DMS79 treated with DMSO at 0.1 percent for 48 hours (cell line): ENCODE measurements around the gene BTG2.
"Not testable (repeated sequence)": the region's sequence is repeated elsewhere in the genome, so short reads cannot be mapped to it uniquely, and the experiment has no call there.

Experiments
- DNase-seq: peaks from one replicate; lab custom pipeline; 2025; lab: John Stamatoyannopoulos, UW

The BTG2 gene

DNA sequence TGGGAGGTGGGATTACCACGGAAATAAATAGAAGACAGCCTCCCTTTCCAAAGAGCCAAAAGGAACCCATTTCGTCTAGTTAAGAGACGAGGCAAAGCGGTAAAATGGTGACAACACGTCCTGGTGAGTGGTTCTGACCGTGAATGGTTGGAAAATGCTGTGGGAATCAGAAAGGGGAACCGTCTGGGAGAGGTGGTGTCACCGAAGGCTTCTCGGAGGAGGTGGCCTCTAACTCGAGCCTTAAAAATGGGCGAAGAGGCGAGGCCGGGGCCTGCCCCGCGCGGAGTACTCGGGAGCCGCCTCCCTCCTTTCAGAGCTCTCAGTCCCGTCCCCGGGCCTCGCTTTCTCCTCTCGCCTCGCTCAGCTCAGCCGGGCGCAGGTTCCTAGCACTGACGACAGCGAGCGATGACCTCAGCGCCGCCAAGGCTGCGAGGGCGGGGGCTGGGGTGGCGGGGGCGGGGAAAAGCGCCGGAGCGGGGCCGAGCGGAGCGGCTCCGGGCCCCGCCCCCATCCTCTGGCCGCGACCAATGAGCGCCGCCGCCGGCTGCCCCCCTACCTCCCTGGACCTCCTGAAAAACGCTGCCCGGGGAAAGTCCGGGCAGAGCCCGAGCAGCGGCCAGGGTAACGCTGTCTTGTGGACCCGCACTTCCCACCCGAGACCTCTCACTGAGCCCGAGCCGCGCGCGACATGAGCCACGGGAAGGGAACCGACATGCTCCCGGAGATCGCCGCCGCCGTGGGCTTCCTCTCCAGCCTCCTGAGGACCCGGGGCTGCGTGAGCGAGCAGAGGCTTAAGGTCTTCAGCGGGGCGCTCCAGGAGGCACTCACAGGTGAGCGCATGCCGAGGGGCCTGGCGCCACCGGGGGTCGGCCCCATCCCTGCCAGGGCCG, at the start of gene BTG2:
BTG2 (plus strand) TSS at position 601 of the 890 bp plus-strand sequence; CDS start at position 689, 88 bp downstream.
- peak; percentile 86 for DNase-seq

- not testable (repeated sequence) for DNase-seq
These were observed 48.7 kb upstream of the BTG2 start for GRCh38 chr1:203256636-203257035.

DNA sequence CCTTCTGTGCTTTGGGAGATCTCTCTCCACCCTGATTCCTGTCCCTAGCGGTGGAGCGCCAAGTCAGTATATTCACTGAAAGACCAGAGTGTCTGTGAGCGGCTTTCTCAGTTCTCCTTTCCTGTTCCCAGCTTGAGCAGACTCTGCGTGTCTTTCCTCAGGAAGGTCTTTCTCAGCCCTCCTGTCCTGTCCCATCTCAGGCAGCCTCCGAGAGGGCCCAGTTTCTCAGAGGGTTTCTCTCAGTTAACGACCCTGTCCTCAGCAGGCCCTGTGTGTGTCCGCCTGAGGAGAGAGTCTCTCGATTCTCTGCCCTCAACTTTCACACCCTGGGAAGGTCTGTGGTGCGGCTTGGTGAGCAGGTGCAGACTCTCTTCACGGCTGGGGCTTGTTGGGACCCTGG, 41.8 kb upstream of the BTG2 start:
- DNase-seq = no peak

DNA sequence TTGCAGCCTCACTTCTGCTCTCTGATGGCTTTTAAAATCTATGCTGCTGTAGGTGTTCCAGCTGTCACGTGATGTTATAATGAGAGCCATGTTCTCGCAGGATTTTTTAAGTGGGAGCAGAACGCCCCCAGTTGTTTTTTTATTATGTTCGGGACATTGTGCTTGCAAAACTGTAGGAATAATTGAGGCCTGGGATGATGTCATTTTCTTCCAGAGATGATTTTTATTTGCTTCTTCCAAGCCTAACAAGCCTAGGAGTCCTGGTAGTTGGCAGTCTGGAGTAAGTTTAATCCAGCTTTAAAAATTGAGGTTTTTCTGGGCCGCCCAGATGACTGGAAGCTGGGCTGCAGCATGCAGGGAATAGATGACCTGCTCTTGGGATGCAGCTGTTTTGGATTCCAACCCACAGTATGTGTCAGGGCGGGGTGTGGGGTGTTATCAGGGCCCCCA, 41.2 kb upstream of the BTG2 start:
- no peak for DNase-seq

DNA sequence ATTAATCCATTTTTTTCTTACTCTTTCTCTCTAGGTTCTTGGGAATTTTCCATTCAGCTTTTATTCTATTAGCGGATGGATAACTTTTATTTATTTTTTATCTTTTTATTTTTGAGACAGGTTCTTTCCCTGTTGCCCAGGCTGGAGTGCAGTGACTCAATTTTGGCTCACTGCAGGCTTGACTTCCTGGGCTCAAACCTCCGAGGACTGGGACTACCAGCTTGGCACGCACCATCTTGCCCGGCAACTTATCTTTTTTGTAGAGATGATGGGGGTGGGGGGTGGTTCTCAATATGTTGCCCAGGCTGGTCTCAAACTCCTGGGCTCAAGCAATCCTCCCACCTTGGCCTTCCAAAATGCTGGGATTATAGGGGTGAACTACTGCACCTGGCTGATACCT, 39.8 kb upstream of the BTG2 start:
- DNase-seq = no peak

- DNase-seq = not testable (repeated sequence)
These were observed 39.2 kb upstream of the BTG2 start for GRCh38 chr1:203266140-203266539.

- DNase-seq = peak; percentile 76
These were observed 37.9 kb upstream of the BTG2 start for GRCh38 chr1:203267347-203267846.

GRCh38 chr1:203267912-203268311, 37.4 kb upstream of the BTG2 start:
- no peak for DNase-seq

GRCh38 chr1:203268901-203269653, 36.2 kb upstream of the BTG2 start:
- DNase-seq = peak; percentile 84

- no peak for DNase-seq
These were observed 35.7 kb upstream of the BTG2 start for GRCh38 chr1:203269654-203270020.

- no peak for DNase-seq
These were observed 34.9 kb upstream of the BTG2 start for GRCh38 chr1:203270448-203270847.

DNA sequence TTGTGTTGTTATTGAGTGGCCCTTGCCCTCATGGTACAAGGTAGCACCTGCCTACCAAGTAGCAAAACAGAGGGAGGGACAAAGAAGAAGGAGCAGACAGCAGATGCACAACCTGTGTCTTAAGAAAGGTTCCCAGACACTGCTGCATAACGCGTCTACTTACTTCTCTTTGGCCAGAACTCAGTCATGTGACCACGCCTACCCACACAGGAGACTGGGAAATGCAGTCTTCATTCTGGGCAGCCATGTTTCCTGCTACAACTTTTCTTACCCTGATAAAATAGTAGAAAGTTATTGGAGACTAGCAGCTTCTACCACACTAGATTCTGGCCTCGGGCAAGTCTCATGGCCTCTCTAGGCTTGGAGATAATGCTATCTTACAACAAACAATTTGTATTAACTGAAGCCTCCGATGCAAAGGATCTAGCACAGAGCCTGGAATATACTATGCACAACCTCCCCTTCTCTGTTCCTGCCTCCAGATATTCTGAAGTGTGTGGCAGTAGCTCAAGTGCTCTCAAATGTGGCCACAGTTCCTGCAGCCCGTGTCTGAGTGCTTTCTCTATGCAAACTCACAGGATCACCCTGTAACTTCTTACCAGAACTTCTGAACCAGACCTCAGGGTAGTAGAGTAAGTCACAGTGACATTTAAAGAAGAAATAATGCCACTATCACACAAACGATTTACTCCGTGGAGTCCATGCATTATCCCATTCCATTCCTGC, 34.1 kb upstream of the BTG2 start:
- DNase-seq = peak; percentile 86

- DNase-seq = peak; percentile 30
These were observed 33.2 kb upstream of the BTG2 start for GRCh38 chr1:203271962-203272632.

- DNase-seq = no peak
These were observed 32.6 kb upstream of the BTG2 start for GRCh38 chr1:203272633-203273205.

DNA sequence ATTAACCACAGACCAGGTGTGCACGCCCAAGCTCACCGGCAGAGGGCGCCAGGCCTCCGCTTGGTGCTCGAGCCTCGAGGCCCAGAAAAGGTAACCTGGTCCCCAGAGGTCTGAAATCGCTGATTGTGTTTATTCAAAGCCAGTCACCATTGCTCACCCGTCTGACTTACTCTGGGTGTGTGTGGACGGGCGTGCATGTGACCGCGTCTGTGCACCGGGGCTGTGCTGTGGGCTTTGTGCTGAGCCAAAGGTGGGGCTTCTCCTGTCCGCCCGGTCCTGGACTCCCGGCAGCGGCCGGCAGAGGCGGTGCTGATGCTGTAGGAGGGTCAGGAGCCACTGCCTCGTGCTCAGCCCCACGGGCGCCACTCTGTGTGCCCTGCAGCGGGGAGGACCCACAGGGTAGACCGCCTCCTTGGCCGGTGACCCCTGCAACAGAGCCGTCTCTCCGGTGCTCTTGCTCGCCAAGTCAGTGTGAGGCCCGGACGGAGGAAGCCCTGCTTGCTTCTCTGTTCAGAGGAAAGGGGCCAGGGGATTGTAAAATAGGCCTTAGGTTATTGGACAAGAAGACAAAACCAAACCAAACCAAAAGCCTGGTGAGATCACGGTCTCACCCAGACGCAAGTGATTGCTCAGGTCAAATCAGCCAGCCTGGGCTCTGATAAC, 32.0 kb upstream of the BTG2 start:
- peak; percentile 89 for DNase-seq

DNA sequence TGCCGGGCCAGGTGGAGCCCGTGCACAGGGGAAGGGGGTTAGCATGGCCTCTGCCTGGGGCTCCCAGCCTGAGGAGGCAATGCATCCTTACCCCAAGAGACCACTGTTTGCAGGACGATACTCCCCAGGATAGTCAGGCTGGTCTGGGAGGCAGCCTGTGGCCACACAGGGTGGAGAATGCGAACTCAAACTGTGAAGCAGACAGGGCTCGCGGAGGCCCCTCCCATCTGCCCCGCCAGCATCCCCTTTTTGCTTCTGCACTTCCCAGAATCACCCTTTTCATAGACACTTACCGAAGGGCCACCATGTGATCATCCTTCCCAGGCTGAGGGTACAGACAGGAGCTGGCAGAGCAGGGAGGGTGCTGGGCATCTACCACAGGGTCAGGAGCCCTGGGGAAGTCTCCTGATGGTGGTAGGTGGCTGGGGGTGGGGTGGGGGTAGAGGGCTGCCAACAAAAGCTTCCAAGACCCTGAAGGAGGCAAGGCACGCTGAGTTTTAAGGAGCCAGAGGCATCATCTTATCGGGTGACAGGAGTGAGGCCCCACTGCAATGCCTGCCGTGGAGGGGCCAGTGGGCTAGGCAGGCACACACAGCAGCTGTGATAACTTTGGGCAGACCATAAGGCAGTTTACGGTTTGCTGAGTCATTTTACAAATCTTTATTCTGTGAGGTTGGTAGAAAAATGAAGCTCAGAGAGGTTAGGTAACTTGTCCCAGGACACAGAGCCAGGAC, 31.3 kb upstream of the BTG2 start:
- DNase-seq = no peak

DNA sequence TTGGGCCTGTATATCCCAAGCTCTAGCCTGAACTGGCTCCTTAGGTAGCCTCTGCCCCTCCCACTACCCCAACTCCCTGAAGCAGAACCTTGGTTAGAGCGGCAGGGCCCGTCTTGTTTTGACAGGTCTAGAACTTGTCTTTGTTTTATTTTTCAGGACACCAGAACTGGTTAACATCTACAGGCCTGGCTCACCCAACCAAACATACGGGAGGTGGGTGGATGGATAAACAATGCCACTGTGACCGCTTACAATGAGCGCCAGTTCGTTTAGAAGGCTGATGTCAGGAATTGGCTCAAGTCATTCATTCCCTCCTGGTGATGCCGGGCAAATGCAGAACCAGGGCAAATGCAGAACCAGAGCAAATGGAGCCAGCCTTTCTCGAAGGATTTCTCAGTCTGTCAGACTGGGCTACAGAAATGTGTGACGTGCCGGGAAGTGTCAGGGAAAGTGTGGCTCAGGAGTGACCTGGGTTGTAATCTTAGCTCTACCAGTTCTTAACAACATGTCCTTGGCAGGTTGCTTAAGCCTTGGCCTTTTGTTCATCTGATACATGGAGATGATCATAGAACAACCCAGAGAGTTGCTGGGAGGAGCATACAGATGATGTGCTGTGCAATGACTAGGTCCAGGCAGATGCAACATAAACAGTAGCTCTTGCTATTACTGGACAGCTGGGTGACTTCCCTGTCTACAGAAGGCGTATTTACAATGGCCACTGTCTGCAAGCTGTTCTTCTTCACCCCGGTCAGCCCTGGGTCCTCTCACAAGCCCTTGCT, 30.5 kb upstream of the BTG2 start:
- DNase-seq = no peak

DNA sequence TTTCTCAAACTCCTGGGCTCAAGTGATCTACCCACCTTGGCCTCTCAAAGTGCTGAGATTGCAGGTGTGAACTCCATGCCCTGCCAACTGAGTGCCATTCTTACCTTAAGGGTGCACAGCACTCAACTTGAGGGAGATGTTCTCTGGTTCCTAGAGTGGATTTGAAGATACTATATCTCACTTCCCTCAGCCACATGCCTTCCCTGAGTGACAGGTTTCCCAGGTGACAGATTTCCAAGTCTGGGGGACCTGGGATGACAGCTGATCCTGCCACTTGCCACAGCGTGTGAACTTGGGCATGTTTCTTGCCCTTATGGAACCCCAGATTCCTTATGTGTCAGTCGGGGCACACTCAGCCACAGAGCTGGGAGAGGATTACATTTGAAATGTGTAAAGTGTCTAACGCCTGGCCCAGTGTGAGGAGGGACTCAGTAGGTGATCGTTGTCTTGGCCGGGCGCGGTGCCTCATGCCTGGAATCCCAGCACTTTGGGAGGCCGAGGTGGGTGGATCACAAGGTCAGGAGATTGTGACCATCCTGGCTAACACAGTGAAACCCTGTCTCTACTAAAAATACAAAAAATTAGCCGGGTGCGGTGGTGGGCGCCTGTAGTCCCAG, 29.6 kb upstream of the BTG2 start:
- no peak for DNase-seq

DNA sequence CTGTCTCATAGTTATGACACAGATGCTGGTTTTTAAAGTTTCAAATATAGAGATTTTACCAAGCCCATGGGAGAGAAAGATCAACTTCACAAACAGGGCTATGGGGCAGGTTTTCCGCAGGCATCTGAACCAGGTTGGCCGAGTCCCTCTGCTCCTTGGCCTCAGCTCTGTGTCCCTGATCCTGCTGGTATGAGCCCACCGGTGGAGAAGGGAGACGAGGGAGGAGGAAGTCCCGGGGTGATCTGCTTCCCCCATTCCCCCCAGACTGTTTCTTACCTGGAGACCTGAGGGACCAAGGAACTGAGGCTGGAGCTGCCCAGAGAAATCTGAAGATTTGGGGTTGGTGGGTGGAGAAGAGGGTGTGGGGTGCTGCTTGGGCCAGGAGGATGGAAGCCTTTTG, 28.9 kb upstream of the BTG2 start:
- no peak for DNase-seq
